ENCODE measurements around the gene VAMP2. TPM values are rescaled to one million over a fixed set of nuclear protein-coding genes. Genes with fewer than 3 reads are reported as not detected.

VAMP2 gene
- total and polyA plus RNA-seq, 4 donors, result 33.9 to 76.2 (median 45.8) TPM

- H3K9ac ChIP-seq (ENCODE audit: insufficient read depth in 1 of 2, low read length in 2 of 2), result peak overlapping the region; percentile 39 to 82
- WGBS, 2 donors, result 7 to 35% methylated on average over 23 to 55 of the region's 55 CpGs
- H3K4me3 ChIP-seq, result peak overlapping the region; percentile 17
- no peaks in the 10 kb centered on the region for H3K27me3 ChIP-seq (ENCODE audit: control insufficient read depth in 3 of 3, insufficient read depth in 3 of 3, low read length in 2 of 3)
- H3K9me3 ChIP-seq (ENCODE audit: control insufficient read depth in 4 of 4, insufficient read depth in 3 of 4, low read length in 3 of 4), result no peaks in the 10 kb centered on the region
- H3K27ac ChIP-seq (ENCODE audit: low read depth in 1 of 2, low read length in 1 of 2), result peak overlapping the region; percentile 91 to 93
- DNase-seq (peak; percentile 61 to 66 (median 63)), ATAC-seq (ENCODE audit: insufficient read depth, low FRiP score) (peak; percentile 6)
- peaks cover 10 to 38% (median 21%) of the 10 kb centered on the region in 5 donors for H3K4me1 ChIP-seq (ENCODE audit: control insufficient read depth in 5 of 5, insufficient read depth in 5 of 5, low read length in 5 of 5)
- no peak for TF ChIP-seq CTCF (IDR thresholded peaks at IDR 0.05; ENCODE audit: control extremely low read depth, extremely low read depth)
- peaks cover 3 to 26% (median 14%) of the 10 kb centered on the region in 4 donors for H3K36me3 ChIP-seq (ENCODE audit: control insufficient read depth in 4 of 4, insufficient read depth in 4 of 4, low read length in 4 of 4)
Measured at GRCh38 chr17:8162997-8163977, 539 bp upstream of the VAMP2 start.

GRCh38 chr17:8161289-8162232 is 1.2 kb downstream of the VAMP2 start:
- H3K36me3 ChIP-seq (ENCODE audit: control insufficient read depth in 4 of 4, insufficient read depth in 4 of 4, low read length in 4 of 4), result peaks cover 3 to 26% (median 14%) of the 10 kb centered on the region in 4 donors
- H3K9me3 ChIP-seq (ENCODE audit: control insufficient read depth in 4 of 4, insufficient read depth in 3 of 4, low read length in 3 of 4), result no peaks in the 10 kb centered on the region
- H3K27ac ChIP-seq (ENCODE audit: low read depth in 1 of 2, low read length in 1 of 2), result peak overlapping the region; percentile 91 to 100
- no peak for ATAC-seq (ENCODE audit: insufficient read depth, low FRiP score)
- peak overlapping the region; percentile 84 to 91 for H3K9ac ChIP-seq (ENCODE audit: insufficient read depth in 1 of 2, low read length in 2 of 2)
- H3K4me3 ChIP-seq, result peak overlapping the region; percentile 99
- WGBS, 2 donors, result 57 to 76% methylated on average over 19 of the region's 19 CpGs
- H3K4me1 ChIP-seq (ENCODE audit: control insufficient read depth in 5 of 5, insufficient read depth in 5 of 5, low read length in 5 of 5), result peaks cover 10 to 43% (median 21%) of the 10 kb centered on the region in 5 donors
- TF ChIP-seq CTCF (IDR thresholded peaks at IDR 0.05; ENCODE audit: control extremely low read depth, extremely low read depth), result no peak
- H3K27me3 ChIP-seq (ENCODE audit: control insufficient read depth in 3 of 3, insufficient read depth in 3 of 3, low read length in 2 of 3), result no peaks in the 10 kb centered on the region
- peak in 1 of 3 donors; percentile 36 for DNase-seq

GRCh38 chr17:8160741-8161221 is 2.0 kb downstream of the VAMP2 start:
- H3K9me3 ChIP-seq (ENCODE audit: control insufficient read depth in 4 of 4, insufficient read depth in 3 of 4, low read length in 3 of 4), result no peaks in the 10 kb centered on the region
- H3K27ac ChIP-seq (ENCODE audit: low read depth in 1 of 2, low read length in 1 of 2), result peak overlapping the region; percentile 6 to 30
- H3K27me3 ChIP-seq (ENCODE audit: control insufficient read depth in 3 of 3, insufficient read depth in 3 of 3, low read length in 2 of 3), result no peaks in the 10 kb centered on the region
- TF ChIP-seq CTCF (IDR thresholded peaks at IDR 0.05; ENCODE audit: control extremely low read depth, extremely low read depth), result no peak
- DNase-seq (no peak), ATAC-seq (ENCODE audit: insufficient read depth, low FRiP score) (no peak)
- peaks cover 3 to 26% (median 14%) of the 10 kb centered on the region in 4 donors for H3K36me3 ChIP-seq (ENCODE audit: control insufficient read depth in 4 of 4, insufficient read depth in 4 of 4, low read length in 4 of 4)
- 56 to 60% methylated on average over 5 of the region's 5 CpGs for WGBS, 2 donors
- H3K4me3 ChIP-seq, result no peak overlapping the region
- H3K9ac ChIP-seq (ENCODE audit: insufficient read depth in 1 of 2, low read length in 2 of 2), result no peak overlapping the region
- peaks cover 10 to 46% (median 22%) of the 10 kb centered on the region in 5 donors for H3K4me1 ChIP-seq (ENCODE audit: control insufficient read depth in 5 of 5, insufficient read depth in 5 of 5, low read length in 5 of 5)
